ENCODE data around the gene PTH1R.

DNA sequence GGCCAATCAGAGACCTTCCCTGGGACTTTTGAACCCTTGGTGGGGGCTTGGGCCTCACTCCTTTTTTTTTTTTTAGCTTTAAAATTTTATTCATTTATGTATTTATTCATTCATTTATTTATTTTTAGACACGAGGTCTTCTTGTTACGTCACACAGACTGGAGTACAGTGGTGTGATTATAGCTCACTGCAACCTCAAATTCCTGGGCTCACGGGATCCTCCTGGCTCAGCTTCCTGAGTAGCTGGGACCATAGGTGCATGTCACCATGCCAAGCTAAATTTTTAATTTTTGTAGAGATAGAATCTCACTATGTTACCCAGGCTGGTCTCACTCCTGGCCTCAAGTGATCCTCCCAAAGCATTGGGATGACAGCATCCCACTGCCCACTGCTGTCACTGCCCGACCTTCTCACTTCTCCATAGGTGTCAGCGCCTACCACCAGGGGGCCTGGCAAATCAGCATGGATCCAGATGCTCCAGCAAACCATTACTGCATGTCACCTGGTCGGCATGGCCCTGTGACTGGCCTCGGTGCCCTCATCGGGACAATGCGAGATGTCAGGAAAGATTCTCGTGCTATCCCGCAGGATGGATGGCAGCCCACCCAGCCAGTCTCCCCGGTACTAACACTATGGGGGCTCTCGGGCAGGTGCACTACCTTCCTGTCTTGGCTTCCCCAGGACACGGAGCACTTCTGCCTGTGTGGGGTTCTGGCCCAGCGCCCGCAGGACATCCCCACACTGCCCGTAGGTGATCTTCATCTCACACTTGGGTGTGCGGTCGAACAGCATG lies 17.3 kb upstream of the PTH1R start:
- TF ChIP-seq POLR2A (IDR thresholded peaks at IDR 0.05; ENCODE audit: low read depth, low read length) (no peak), POLR2AphosphoS5 (IDR thresholded peaks at IDR 0.05; ENCODE audit: low read depth, low read length) (no peak), TAF1 (IDR thresholded peaks at IDR 0.05; ENCODE audit: borderline replicate concordance, low read depth, low read length) (no peak)

All from GM12892 (cell line).